Upper lobe of left lung (tissue), 4 donors: ENCODE data around the gene GALNT4.

ENCODE experiments used
- EP300 ChIP-seq, 4 donors: sonication (generic); formaldehyde crosslinking; IDR thresholded peaks; one replicate each; pipeline ENCODE4 v1.5.1; 2017; ENCODE audit warnings: antibody characterized with exemption in 4 of 4, control low read depth in 2 of 4
- POLR2A ChIP-seq, 4 donors: fragments of 450-650 bp; IDR thresholded peaks; one replicate each; pipeline ENCODE4 v1.5.1; 2016 to 2017; ENCODE audit warnings: antibody characterized with exemption in 4 of 4, mild to moderate bottlenecking in 2 of 4
- TF ChIP-seq, protein P1 (sequence below), 6 experiments: fragments of 450-650 bp in 4 of 6; fragments of 200-600 bp in 2 of 6; sonication (generic) in 2 of 6; IDR thresholded peaks; one replicate each; pipeline ENCODE4 v1.5.1; 2016 to 2019; ENCODE audit warnings: antibody characterized with exemption in 6 of 6

GRCh38 chr12:89475203-89475990 is 49.2 kb downstream of the GALNT4 start:
- TF ChIP-seq, protein P1, sequence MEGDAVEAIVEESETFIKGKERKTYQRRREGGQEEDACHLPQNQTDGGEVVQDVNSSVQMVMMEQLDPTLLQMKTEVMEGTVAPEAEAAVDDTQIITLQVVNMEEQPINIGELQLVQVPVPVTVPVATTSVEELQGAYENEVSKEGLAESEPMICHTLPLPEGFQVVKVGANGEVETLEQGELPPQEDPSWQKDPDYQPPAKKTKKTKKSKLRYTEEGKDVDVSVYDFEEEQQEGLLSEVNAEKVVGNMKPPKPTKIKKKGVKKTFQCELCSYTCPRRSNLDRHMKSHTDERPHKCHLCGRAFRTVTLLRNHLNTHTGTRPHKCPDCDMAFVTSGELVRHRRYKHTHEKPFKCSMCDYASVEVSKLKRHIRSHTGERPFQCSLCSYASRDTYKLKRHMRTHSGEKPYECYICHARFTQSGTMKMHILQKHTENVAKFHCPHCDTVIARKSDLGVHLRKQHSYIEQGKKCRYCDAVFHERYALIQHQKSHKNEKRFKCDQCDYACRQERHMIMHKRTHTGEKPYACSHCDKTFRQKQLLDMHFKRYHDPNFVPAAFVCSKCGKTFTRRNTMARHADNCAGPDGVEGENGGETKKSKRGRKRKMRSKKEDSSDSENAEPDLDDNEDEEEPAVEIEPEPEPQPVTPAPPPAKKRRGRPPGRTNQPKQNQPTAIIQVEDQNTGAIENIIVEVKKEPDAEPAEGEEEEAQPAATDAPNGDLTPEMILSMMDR (IDR thresholded peaks at IDR 0.05) = no peak
- TF ChIP-seq POLR2A (IDR thresholded peaks at IDR 0.05) (no peak), EP300 (IDR thresholded peaks at IDR 0.05) (no peak)
